Hepatic stellate cell (primary cell): Measurements from ENCODE around the gene GTF2IRD1.
"Not testable (repeated sequence)": the region's sequence is repeated elsewhere in the genome, so short reads cannot be mapped to it uniquely, and the experiment has no call there.

Experiments used
- DNase-seq: peaks from one replicate; pipeline ENCODE4 v3.0.0; 2011; ENCODE audit warnings: low spot score

Gene GTF2IRD1

GRCh38 chr7:74430961-74431466, 22.7 kb upstream of the GTF2IRD1 start:
- DNase-seq: no peak

- DNase-seq: not testable (repeated sequence)
These were observed 16.5 kb upstream of the GTF2IRD1 start for GRCh38 chr7:74437291-74437571.

- no peak for DNase-seq
These were observed 15.4 kb upstream of the GTF2IRD1 start for GRCh38 chr7:74438327-74438726.

- no peak for DNase-seq
These were observed 14.2 kb upstream of the GTF2IRD1 start for GRCh38 chr7:74439541-74439940.

GRCh38 chr7:74440143-74440542, 13.6 kb upstream of the GTF2IRD1 start:
- DNase-seq: not testable (repeated sequence)

GRCh38 chr7:74441801-74442200, 11.9 kb upstream of the GTF2IRD1 start:
- DNase-seq: no peak

- DNase-seq: no peak
These were observed 10.0 kb upstream of the GTF2IRD1 start for GRCh38 chr7:74443543-74444247.

- DNase-seq: no peak
These were observed 4.6 kb upstream of the GTF2IRD1 start for GRCh38 chr7:74449144-74449543.

- DNase-seq: peak; percentile 78
These were observed 3.8 kb upstream of the GTF2IRD1 start for GRCh38 chr7:74449809-74450397.

GRCh38 chr7:74452748-74453321, 871 bp upstream of the GTF2IRD1 start:
- peak; percentile 57 for DNase-seq

GRCh38 chr7:74454021-74454924, 567 bp downstream of the GTF2IRD1 start:
- DNase-seq: no peak

- no peak for DNase-seq
These were observed 1.2 kb downstream of the GTF2IRD1 start for GRCh38 chr7:74454925-74455288.

- DNase-seq: no peak
These were observed 1.6 kb downstream of the GTF2IRD1 start for GRCh38 chr7:74455291-74455804.

- no peak for DNase-seq
These were observed 2.2 kb downstream of the GTF2IRD1 start for GRCh38 chr7:74455928-74456327.

GRCh38 chr7:74457007-74457406, 3.3 kb downstream of the GTF2IRD1 start:
- DNase-seq: no peak

- DNase-seq: no peak
These were observed 8.4 kb downstream of the GTF2IRD1 start for GRCh38 chr7:74461970-74462706.

GRCh38 chr7:74462707-74463100, 9.0 kb downstream of the GTF2IRD1 start:
- no peak for DNase-seq

GRCh38 chr7:74464931-74465886, 11.5 kb downstream of the GTF2IRD1 start:
- DNase-seq: no peak

- no peak for DNase-seq
These were observed 12.6 kb downstream of the GTF2IRD1 start for GRCh38 chr7:74466196-74466813.

GRCh38 chr7:74467876-74468275, 14.2 kb downstream of the GTF2IRD1 start:
- no peak for DNase-seq
